Stimulated activated CD8-positive, alpha-beta memory T cell treated with anti-CD3 and anti-CD28 coated beads, Interleukin-15, amount 100 ng/mL, for 48 hours (primary cell): Measurements from ENCODE around the gene DMXL1.
"Not testable (repeated sequence)": the region's sequence is repeated elsewhere in the genome, so short reads cannot be mapped to it uniquely, and the experiment has no call there.

ENCODE experiments used
- DNase-seq, 2 donors: peaks; one replicate each; pipeline ENCODE4 v3.0.0-alpha.2; 2020; ENCODE audit warnings: low read depth in 2 of 2

The DMXL1 gene

GRCh38 chr5:119070578-119070827, 384 bp upstream of the DMXL1 start:
- no peak for DNase-seq

GRCh38 chr5:119071561-119071995, 691 bp downstream of the DMXL1 start:
- no peak for DNase-seq

GRCh38 chr5:119072496-119072895, 1.6 kb downstream of the DMXL1 start:
- no peak for DNase-seq

- not testable (repeated sequence) for DNase-seq
Observed at GRCh38 chr5:119073746-119074337, 3.0 kb downstream of the DMXL1 start.

- DNase-seq: no peak
Observed at GRCh38 chr5:119074419-119074818, 3.5 kb downstream of the DMXL1 start.

DNA sequence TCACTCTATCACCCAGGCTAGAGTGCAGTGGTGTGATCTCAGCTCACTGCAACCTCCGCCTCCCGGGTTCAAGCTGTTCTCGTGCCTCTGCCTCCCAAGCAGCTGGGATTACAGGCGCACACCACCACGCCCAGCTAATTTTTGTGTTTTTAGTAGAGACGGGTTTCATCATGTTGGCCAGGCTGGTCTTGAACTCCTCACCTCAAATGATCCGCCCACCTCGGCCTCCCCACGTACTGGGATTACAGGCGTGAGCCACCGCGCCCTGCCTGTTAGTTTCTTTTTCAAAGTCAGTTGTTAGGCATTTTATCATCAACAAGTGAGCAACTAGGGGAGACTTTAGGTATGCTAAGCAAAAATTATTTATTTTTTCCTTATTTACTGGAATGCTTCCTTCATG, 4.4 kb downstream of the DMXL1 start:
- DNase-seq: peak in 1 of 2 donors; percentile 32

DNA sequence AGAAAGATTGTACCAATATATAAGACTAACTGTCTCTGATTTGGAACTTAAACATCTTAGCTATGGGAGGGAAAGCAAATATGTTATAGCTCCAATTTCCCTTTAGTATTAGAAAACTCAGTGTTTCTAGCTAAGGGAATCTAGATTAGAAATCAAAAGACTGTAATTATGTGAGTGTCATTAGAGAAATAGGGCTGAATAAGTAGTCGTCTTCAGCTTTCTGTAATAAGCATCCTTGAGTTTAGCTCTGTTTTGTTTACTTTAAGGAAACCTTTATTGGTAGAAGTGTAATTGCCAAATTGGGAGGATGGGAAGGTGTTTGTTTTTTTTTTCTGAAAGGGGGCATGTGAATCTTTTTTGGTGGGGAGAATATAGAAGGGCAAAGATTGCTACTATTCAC, 5.2 kb downstream of the DMXL1 start:
- DNase-seq: no peak

DNA sequence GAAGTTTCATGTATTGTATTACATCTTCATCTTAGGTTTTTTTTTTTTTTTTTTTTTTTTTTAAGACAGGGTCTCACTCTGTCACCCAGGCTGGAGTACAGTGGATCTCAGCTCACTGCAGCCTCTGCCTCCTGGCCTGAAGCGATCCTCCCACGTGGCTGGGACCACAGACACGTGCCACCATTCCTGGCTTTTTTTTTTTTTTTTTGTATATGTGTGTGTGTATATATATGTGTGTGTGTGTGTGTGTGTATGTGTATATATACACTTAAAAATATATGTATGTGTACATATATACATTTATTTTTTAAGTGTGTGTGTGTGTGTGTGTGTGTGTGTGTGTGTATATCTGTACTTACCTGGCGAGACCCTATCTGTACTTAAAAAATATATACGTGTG, 6.6 kb downstream of the DMXL1 start:
- no peak for DNase-seq

DNA sequence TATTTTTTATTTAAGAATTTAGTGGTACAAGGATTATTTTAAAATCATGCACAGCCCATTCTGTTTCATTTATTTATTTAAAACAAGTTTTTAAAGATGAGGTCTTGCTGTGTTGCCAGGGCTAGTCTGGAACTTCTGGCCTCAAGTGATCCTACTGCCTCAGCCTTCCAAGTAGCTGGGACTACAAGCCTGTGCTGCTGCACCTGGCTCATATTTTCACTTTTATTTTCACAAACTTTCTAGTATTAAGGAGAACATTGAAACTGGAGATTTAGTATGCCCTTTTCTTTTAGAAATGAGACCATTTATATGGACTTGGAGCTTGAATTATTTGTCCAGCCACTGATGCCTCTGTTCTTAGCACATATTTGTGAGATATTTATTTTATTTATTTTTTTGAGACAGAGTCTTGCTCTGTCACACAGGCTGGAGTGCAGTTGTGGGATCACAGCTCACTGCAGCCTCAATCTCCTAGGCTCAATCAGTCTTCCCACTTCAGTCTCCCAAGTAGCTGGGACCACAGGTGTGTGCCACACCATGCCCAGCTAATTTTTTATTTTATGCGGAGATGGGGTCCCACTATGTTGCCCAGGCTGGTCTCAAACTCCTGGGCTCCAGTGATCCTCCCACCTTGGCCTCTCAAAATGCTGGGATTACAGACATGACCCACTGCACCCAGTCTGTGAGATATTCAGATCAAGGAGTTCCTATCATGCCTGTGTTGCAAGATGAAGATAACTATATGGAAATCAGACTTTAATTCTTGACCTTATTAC, 7.4 kb downstream of the DMXL1 start:
- DNase-seq: no peak

DNA sequence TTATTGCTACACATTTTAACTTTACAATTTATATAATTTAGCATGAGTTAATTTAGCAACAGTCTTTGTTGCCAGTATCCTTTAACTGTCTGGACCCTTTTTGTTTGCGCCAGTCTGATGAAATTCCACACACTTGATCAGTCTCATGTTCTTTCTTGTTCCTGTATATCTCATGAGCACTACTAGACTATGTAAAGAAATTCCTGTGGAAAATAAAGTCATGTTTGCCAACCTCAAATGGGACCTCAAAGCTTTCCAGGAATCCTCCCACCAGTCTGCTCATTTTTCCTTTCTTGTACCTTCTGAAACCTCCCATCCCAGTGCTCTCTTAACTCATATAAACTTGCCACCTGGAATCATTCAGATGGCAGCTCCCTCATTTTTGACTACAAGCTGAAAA, 8.0 kb downstream of the DMXL1 start:
- no peak for DNase-seq

DNA sequence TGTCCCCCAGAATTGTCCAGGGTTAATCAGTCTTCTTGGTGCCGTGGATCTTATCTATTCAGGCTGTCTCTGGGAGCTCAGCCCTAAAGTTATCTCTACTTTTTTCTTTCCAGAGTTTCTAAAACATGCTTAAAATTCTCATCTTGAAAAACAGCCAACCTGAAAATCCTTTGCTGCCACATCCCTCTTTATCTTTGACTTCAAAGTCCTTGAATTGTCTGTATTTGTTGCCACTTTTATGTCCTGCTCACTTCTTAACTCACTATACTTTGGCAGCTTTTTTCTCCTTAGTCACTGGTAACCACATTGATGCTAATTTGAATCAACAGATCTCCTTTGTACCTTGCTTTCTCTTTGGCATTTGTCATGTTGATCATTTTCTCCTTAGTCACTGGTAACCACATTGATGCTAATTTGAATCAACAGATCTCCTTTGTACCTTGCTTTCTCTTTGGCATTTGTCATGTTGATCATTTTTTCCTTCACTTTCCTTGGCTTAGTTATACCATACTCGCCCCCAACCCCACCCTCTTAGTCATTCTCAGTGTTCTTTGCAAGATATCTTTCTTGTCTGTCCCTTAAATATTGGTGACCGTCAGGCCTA, 8.5 kb downstream of the DMXL1 start:
- peak in 1 of 2 donors; percentile 15 for DNase-seq

DNA sequence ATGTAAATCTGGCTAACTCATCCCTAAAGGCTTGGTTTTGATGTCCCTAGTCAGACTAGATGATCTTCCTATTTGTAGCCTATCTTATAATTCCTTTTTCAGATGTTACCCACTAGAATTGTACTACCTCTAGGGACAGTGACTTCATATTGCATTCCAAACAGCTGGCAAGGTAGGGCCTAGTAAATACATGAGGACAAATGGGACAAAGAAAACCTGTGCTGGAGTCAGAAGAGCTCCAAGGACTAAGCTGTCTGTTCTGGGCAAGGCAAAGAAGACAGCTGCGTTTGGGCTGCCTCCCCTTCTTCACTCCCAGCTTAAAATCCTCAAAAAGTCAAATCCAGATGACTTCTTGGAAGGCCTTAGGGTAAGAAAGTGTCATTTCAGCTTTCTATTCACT, 10.0 kb downstream of the DMXL1 start:
- no peak for DNase-seq

DNA sequence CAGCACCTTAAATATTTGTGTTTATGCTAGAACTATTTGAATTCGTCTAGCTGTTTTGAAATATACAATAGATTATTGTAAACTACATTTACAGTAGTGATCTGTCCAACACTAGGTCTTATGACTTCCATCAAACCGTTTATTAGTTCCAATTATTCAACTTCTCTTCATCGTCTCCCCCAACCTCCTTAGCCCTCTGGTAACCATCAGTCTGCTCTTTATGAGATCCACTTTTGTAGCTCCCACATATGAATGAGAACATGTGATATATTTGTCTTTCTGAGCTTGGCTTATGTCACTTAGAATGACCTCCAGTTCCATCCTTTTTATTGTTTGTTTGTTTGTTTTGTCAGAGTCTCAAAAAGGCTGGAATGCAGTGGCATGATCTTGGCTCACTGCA, 11.8 kb downstream of the DMXL1 start:
- DNase-seq: no peak

DNA sequence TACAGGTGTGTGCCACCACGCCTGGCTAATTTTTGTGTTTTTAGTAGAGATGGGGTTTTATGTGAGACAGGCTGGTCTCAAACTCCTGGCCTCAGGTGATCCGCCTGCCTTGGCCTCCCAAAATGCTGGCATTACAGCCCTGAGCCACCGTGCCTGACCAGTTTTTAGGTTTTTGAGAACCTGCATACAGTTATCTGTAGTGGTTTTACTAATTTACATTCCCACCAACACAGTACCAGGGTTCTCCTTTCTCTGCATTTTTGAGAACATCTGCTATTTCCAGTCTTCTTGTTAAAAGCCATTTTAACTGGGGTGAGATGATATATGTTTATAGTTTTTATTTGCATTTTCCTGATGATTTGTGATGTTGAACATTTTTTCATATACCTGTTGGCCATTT, 12.8 kb downstream of the DMXL1 start:
- no peak for DNase-seq

GRCh38 chr5:119088438-119088837, 17.6 kb downstream of the DMXL1 start:
- DNase-seq: no peak

DNA sequence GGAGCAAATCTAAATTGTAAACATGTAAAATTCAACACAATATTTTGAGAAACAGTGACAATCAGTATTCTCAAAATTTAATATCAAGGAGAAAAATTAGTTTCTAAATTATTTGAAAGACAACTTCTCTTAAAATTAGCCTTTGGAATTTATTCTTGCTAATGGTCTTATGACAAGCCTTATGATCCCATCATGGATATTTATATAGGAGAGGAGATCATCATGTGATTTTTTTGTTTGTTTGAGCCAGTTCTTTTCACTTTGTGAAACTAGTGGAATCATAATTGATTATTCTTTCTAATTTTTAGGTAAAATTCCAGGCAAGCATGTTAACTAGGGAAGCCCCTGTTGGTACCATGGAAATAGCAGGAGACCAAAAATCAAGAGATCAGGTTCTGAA, 24.7 kb downstream of the DMXL1 start:
- no peak for DNase-seq

GRCh38 chr5:119105971-119106370, 35.1 kb downstream of the DMXL1 start:
- no peak for DNase-seq

DNA sequence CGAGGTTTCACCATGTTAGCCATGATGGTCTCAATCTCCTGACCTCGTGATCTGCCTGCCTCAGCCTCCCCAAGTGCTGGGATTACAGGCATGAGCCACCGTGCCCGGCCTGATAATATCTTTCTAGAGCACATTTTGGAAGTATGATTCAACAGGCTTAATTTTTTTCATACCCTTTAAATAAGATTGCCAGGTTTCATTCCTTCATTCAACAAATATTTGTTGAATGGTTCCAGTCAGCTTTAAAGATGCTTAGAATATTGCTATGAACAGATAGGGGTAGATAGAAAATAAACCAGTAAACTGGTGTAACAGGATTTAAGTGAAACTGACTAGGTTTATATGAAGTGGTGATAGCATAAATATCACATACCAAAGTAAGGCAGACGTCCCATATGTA, 41.3 kb downstream of the DMXL1 start:
- no peak for DNase-seq

DNA sequence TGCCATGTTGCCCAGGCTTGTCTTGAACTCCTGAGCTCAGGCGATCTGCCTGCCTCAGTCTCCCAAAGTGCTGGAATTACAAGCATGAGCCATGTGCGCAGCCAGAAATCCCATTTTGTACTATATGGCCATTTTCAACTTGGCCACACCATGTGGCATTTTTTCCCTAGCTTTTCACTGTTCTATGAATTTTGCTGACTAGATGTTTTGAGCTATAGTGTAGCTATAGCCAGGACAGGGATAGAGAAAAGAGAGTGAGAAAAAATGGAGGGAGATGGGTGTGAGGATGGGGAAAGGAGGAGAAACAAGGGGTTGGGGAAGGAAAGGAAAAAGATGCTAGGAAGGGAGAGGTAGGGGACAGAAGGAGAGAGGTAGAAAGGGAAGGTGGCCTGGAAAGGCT, 46.4 kb downstream of the DMXL1 start:
- no peak for DNase-seq

DNA sequence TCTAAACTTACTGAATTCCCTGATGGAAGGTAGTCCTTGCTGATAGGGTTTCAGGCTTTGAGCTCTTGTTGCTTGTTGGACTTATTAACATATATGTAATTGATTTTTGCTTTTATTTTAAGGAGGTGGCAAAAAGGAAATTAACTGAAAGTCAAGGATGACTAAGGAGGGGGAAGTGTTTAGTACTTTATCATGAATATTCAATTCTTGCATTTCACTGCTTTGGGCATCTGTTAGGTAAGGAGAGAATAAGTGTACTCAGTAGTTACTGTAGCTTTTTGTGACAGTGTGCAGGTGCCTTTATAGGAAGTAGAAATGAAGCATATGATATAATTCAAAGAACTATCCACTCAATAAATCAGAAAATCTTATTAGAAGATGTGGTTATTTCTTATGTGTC, 47.1 kb downstream of the DMXL1 start:
- DNase-seq: no peak

DNA sequence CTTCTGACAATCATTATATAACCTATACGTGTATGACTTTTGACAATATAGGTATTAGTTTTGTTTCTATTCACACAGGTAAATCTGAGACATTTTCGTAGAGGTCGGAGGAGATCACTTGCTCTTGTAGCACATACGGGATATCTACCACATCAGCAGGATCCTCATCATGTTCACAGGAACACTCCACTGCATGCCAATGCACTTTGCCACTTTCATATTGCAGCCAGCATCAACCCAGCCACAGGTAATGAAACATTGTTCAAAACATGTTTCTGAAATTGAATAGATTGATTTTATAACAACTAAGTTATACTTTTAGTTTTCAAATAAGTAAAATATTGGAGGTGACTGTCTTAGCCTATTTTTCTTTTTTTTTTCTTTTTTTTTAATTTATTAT, 50.0 kb downstream of the DMXL1 start:
- DNase-seq: no peak

DNA sequence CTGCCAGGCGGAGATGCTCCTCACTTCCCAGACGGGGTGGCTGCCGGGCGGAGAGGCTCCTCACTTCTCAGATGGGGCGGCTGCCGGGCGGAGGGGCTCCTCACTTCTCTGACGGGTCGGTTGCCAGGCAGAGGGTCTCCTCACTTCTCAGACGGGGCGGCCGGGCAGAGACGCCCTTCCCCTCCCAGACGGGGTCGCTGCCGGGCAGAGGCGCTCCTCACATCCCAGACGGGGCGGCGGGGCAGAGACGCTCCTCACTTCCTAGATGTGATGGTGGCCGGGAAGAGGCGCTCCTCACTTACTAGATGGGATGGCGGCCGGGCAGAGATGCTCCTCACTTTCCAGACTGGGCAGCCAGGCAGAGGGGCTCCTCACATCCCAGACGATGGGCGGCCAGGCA, 51.6 kb downstream of the DMXL1 start:
- not testable (repeated sequence) for DNase-seq

GRCh38 chr5:119123280-119123679, 52.4 kb downstream of the DMXL1 start:
- no peak for DNase-seq

DNA sequence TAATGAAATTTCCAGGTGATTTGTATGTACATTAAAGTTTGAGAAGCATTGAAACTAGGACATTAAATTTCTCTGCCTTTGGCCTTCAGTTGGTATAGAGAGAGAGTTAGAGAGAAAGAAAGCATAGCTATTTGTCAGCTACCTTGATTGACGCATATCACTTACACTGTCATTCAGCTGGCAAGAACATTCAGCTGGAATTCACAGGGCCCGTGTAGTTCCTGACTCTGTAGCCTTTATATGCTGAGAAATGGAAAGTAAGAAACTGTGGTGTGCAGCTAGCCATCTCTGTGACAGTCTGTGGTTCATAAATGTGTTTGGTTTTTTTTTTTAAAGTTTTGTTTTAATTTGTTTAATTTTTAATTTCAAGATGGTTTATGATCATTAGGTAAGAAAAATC, 58.9 kb downstream of the DMXL1 start:
- DNase-seq: no peak
